Neural progenitor cell (in vitro differentiated cells): ENCODE data around the gene KLHL11. TPM values are rescaled to one million over a fixed set of nuclear protein-coding genes. Genes with fewer than 3 reads are reported as not detected.

Experiments used
- DNase-seq: peaks from one replicate; pipeline ENCODE4 v3.0.0-alpha.2; 2016; ENCODE audit warnings: low spot score
- H2AFZ ChIP-seq: fragments of 200-600 bp; sonication (generic); replicated peaks from 2 replicates; pipeline ENCODE4 v1.6.1; 2016; ENCODE audit warnings: antibody characterized with exemption
- H3F3A ChIP-seq: fragments of 200-600 bp; sonication (generic); 2 replicates; pipeline ENCODE4 v1.6.1; 2016; ENCODE audit warnings: antibody characterized with exemption, low read depth
- H3K27ac ChIP-seq: fragments of 200-600 bp; sonication (generic); 2 replicates; pipeline ENCODE4 v1.5.1; 2016; ENCODE audit warnings: mild to moderate bottlenecking
- H3K27me3 ChIP-seq: fragments of 200-600 bp; sonication (generic); 2 replicates; pipeline ENCODE4 v1.6.1; 2016; ENCODE audit warnings: mild to moderate bottlenecking, moderate library complexity
- H3K36me3 ChIP-seq: fragments of 200-600 bp; sonication (generic); 2 replicates; pipeline ENCODE4 v1.5.1; 2016
- H3K4me1 ChIP-seq: fragments of 200-600 bp; sonication (generic); 2 replicates; pipeline ENCODE4 v1.6.1; 2016; ENCODE audit warnings: mixed run types
- H3K4me2 ChIP-seq: fragments of 200-600 bp; sonication (generic); 2 replicates; pipeline ENCODE4 v1.6.1; 2016
- H3K4me3 ChIP-seq: fragments of 200-600 bp; sonication (generic); 2 replicates; pipeline ENCODE4 v1.5.1; 2016
- H3K79me2 ChIP-seq: fragments of 200-600 bp; sonication (generic); 2 replicates; pipeline ENCODE4 v1.6.1; 2016; ENCODE audit warnings: low read depth
- H3K9ac ChIP-seq: fragments of 200-600 bp; sonication (generic); 2 replicates; pipeline ENCODE4 v1.6.1; 2016
- H3K9me3 ChIP-seq: fragments of 200-600 bp; sonication (generic); 2 replicates; pipeline ENCODE4 v1.5.1; 2016; ENCODE audit warnings: low read depth
- H4K20me1 ChIP-seq: fragments of 200-600 bp; sonication (generic); 2 replicates; pipeline ENCODE4 v1.6.1; 2016; ENCODE audit warnings: low read depth
- H3K27ac Mint-ChIP-seq: 3 replicates; pipeline ENCODE4 v1.8.0; 2021; ENCODE audit warnings: mixed read lengths
- H3K27me3 Mint-ChIP-seq: 2 replicates; pipeline ENCODE4 v1.8.0; 2022; ENCODE audit warnings: low read depth, mild to moderate bottlenecking, inconsistent platforms, moderate library complexity, mixed read lengths; ENCODE audit not compliant: insufficient read depth
- H3K36me3 Mint-ChIP-seq: 3 replicates; pipeline ENCODE4 v1.8.0; 2021; ENCODE audit warnings: mixed read lengths
- H3K4me1 Mint-ChIP-seq: 3 replicates; pipeline ENCODE4 v1.8.0; 2021; ENCODE audit warnings: mixed read lengths
- H3K4me3 Mint-ChIP-seq: 3 replicates; pipeline ENCODE4 v1.8.0; 2021; ENCODE audit warnings: mild to moderate bottlenecking, moderate library complexity, mixed read lengths
- H3K9me3 Mint-ChIP-seq: 3 replicates; pipeline ENCODE4 v1.8.0; 2020; ENCODE audit warnings: mixed read lengths
- CTCF ChIP-seq: fragments of 200-600 bp; sonication (generic); IDR thresholded peaks from 2 replicates; pipeline ENCODE4 v1.5.1; 2017; ENCODE audit warnings: antibody characterized with exemption, mild to moderate bottlenecking
- EZH2 ChIP-seq: fragments of 200-600 bp; sonication (generic); IDR thresholded peaks from 2 replicates; pipeline ENCODE4 v1.6.1; 2017; ENCODE audit warnings: antibody characterized with exemption, mild to moderate bottlenecking, moderate library complexity
- EZH2phosphoT487 ChIP-seq: fragments of 200-600 bp; sonication (generic); IDR thresholded peaks from 2 replicates; pipeline ENCODE4 v1.6.1; 2017; ENCODE audit warnings: antibody characterized with exemption
- total RNA-seq: library from RNA; depleted of rRNA; stranded (reverse); fragments of >200 nt; gene quantifications from 2 replicates; pipeline ENCODE4 v1.2.3, GENCODE V29; 2015; ENCODE audit warnings: low replicate concordance

KLHL11 gene
- total RNA-seq, 1 donor from 2014 or later, result 28.5 TPM

- peaks cover 45% of the 10 kb centered on the region for H3K79me2 ChIP-seq
- no peak overlapping the region for H3K4me3 ChIP-seq
- H3K4me2 ChIP-seq, result no peak overlapping the region
- H3K4me1 ChIP-seq, result peaks cover 4% of the 10 kb centered on the region
- Mint-ChIP-seq H3K9me3 (no peaks in the 10 kb centered on the region), H3K4me1 (peaks cover 6% of the 10 kb centered on the region), H3K4me3 (no peak overlapping the region), H3K27ac (no peak overlapping the region), H3K36me3 (peaks cover 49% of the 10 kb centered on the region), H3K27me3 (peaks cover 6% of the 10 kb centered on the region)
- H3K9ac ChIP-seq, result no peak overlapping the region
- no peaks in the 10 kb centered on the region for H3K27me3 ChIP-seq
- no peak for TF ChIP-seq EZH2
- TF ChIP-seq CTCF, result no peak
- no peak for TF ChIP-seq EZH2phosphoT487
- no peak overlapping the region for H3K27ac ChIP-seq
- H3K36me3 ChIP-seq, result peaks cover 4% of the 10 kb centered on the region
- peaks cover 6% of the 10 kb centered on the region for H3F3A ChIP-seq
- DNase-seq, result no peak
- no peaks in the 10 kb centered on the region for H3K9me3 ChIP-seq
- peaks cover 59% of the 10 kb centered on the region for H4K20me1 ChIP-seq
- no peak overlapping the region for H2AFZ ChIP-seq
These were observed 43.9 kb upstream of the KLHL11 start for GRCh38 chr17:41909088-41909487.

- TF ChIP-seq EZH2 (no peak), EZH2phosphoT487 (no peak), CTCF (no peak)
These were observed 42.7 kb upstream of the KLHL11 start for GRCh38 chr17:41907633-41908539.

GRCh38 chr17:41907185-41907556, 41.9 kb upstream of the KLHL11 start:
- H3K27me3 ChIP-seq, result no peaks in the 10 kb centered on the region
- Mint-ChIP-seq H3K9me3 (no peaks in the 10 kb centered on the region), H3K4me3 (peak overlapping the region; percentile 15), H3K27me3 (peaks cover 3% of the 10 kb centered on the region), H3K27ac (peak overlapping the region; percentile 42), H3K36me3 (peaks cover 41% of the 10 kb centered on the region), H3K4me1 (peaks cover 6% of the 10 kb centered on the region)
- H3K4me1 ChIP-seq, result no peaks in the 10 kb centered on the region
- peaks cover 6% of the 10 kb centered on the region for H3F3A ChIP-seq
- H3K36me3 ChIP-seq, result peaks cover 4% of the 10 kb centered on the region
- H3K9me3 ChIP-seq, result no peaks in the 10 kb centered on the region
- no peak for TF ChIP-seq EZH2
- no peak for TF ChIP-seq EZH2phosphoT487
- TF ChIP-seq CTCF, result no peak
- H3K4me3 ChIP-seq, result no peak overlapping the region
- H3K9ac ChIP-seq, result no peak overlapping the region
- no peak overlapping the region for H2AFZ ChIP-seq
- H3K79me2 ChIP-seq, result peaks cover 26% of the 10 kb centered on the region
- H4K20me1 ChIP-seq, result peaks cover 39% of the 10 kb centered on the region
- no peak for DNase-seq
- H3K4me2 ChIP-seq, result no peak overlapping the region
- H3K27ac ChIP-seq, result peak overlapping the region; percentile 23

More at GRCh38 chr17:41907633-41908539, 42.7 kb upstream of the KLHL11 start:
- H3K79me2 ChIP-seq, result peaks cover 33% of the 10 kb centered on the region
- no peaks in the 10 kb centered on the region for H3K9me3 Mint-ChIP-seq
- H3K27me3 ChIP-seq, result no peaks in the 10 kb centered on the region
- peaks cover 3% of the 10 kb centered on the region for H3K27me3 Mint-ChIP-seq
- H3K4me1 Mint-ChIP-seq, result peaks cover 6% of the 10 kb centered on the region
- H3K36me3 Mint-ChIP-seq, result peaks cover 47% of the 10 kb centered on the region
- H2AFZ ChIP-seq, result no peak overlapping the region
- H3K4me1 ChIP-seq, result no peaks in the 10 kb centered on the region
- H3K27ac ChIP-seq, result peak overlapping the region; percentile 23
- H3K4me3 ChIP-seq, result no peak overlapping the region
- H3K9ac ChIP-seq, result no peak overlapping the region
- H3K4me3 Mint-ChIP-seq, result peak overlapping the region; percentile 50
- H3F3A ChIP-seq, result peaks cover 6% of the 10 kb centered on the region
- H3K9me3 ChIP-seq, result no peaks in the 10 kb centered on the region
- H3K36me3 ChIP-seq, result peaks cover 4% of the 10 kb centered on the region
- DNase-seq, result no peak
- peak overlapping the region; percentile 42 for H3K27ac Mint-ChIP-seq
- H3K4me2 ChIP-seq, result no peak overlapping the region
- peaks cover 47% of the 10 kb centered on the region for H4K20me1 ChIP-seq
